Mesothelial cell of epicardium (in vitro differentiated cells): ENCODE measurements around the gene CENPP. TPM values are rescaled to one million over a fixed set of nuclear protein-coding genes. Genes with fewer than 3 reads are reported as not detected.

Source experiments
- DNase-seq, 2 experiments: peaks; one replicate each; pipeline ENCODE4 v3.0.0; 2021; ENCODE audit warnings: low spot score in 2 of 2; ENCODE audit not compliant: unreplicated experiment in 2 of 2
- H3K27ac Mint-ChIP-seq: 2 replicates; pipeline ENCODE4 v1.8.0; 2021; ENCODE audit warnings: mixed read lengths
- H3K27me3 Mint-ChIP-seq: 2 replicates; pipeline ENCODE4 v1.8.0; 2021; ENCODE audit warnings: low read depth, mixed read lengths
- H3K36me3 Mint-ChIP-seq: 2 replicates; pipeline ENCODE4 v1.8.0; 2021; ENCODE audit warnings: mixed read lengths
- H3K4me1 Mint-ChIP-seq: 2 replicates; pipeline ENCODE4 v1.8.0; 2021; ENCODE audit warnings: mixed read lengths
- H3K4me3 Mint-ChIP-seq: 2 replicates; pipeline ENCODE4 v1.8.0; 2021; ENCODE audit warnings: mild to moderate bottlenecking, moderate library complexity, mixed read lengths
- H3K9me3 Mint-ChIP-seq: 2 replicates; pipeline ENCODE4 v1.8.0; 2021; ENCODE audit warnings: mixed read lengths
- CTCF ChIP-seq: fragments of 200-600 bp; sonication (generic); IDR thresholded peaks from one replicate; pipeline ENCODE4 v1.5.0; 2021; ENCODE audit warnings: antibody characterized with exemption; ENCODE audit not compliant: unreplicated experiment
- total RNA-seq: library from RNA; stranded (reverse); gene quantifications from 3 replicates; pipeline ENCODE4 v1.2.1, GENCODE V29; 2021

The CENPP gene
- total RNA-seq, 1 donor from 2014 or later: 7.8 TPM

- Mint-ChIP-seq H3K36me3 (peaks cover 21% of the 10 kb centered on the region), H3K4me1 (peaks cover 8% of the 10 kb centered on the region), H3K27ac (no peak overlapping the region), H3K27me3 (no peaks in the 10 kb centered on the region), H3K4me3 (no peak overlapping the region), H3K9me3 (no peaks in the 10 kb centered on the region)
- no peak for TF ChIP-seq CTCF
- DNase-seq: no peak
These were observed 288.4 kb downstream of the CENPP start for GRCh38 chr9:92614123-92614510.

GRCh38 chr9:92614763-92615461, 289.2 kb downstream of the CENPP start:
- H3K9me3 Mint-ChIP-seq: no peaks in the 10 kb centered on the region
- H3K4me3 Mint-ChIP-seq: no peak overlapping the region
- TF ChIP-seq CTCF: no peak
- peaks cover 21% of the 10 kb centered on the region for H3K36me3 Mint-ChIP-seq
- peaks cover 8% of the 10 kb centered on the region for H3K4me1 Mint-ChIP-seq
- DNase-seq: no peak
- H3K27me3 Mint-ChIP-seq: no peaks in the 10 kb centered on the region
- H3K27ac Mint-ChIP-seq: no peak overlapping the region

- H3K4me3 Mint-ChIP-seq: no peak overlapping the region
- H3K27ac Mint-ChIP-seq: no peak overlapping the region
- H3K4me1 Mint-ChIP-seq: peaks cover 8% of the 10 kb centered on the region
- no peaks in the 10 kb centered on the region for H3K27me3 Mint-ChIP-seq
- no peak for DNase-seq
- H3K9me3 Mint-ChIP-seq: no peaks in the 10 kb centered on the region
- no peak for TF ChIP-seq CTCF
- H3K36me3 Mint-ChIP-seq: peaks cover 21% of the 10 kb centered on the region
These were observed 290.0 kb downstream of the CENPP start for GRCh38 chr9:92615790-92616189.

GRCh38 chr9:92616199-92616641, 290.5 kb downstream of the CENPP start:
- Mint-ChIP-seq H3K27me3 (no peaks in the 10 kb centered on the region), H3K9me3 (no peaks in the 10 kb centered on the region), H3K4me1 (peaks cover 6% of the 10 kb centered on the region), H3K4me3 (no peak overlapping the region), H3K27ac (no peak overlapping the region), H3K36me3 (peaks cover 21% of the 10 kb centered on the region)
- DNase-seq: no peak
- no peak for TF ChIP-seq CTCF

- DNase-seq: no peak
- H3K4me3 Mint-ChIP-seq: no peak overlapping the region
- peaks cover 6% of the 10 kb centered on the region for H3K4me1 Mint-ChIP-seq
- no peaks in the 10 kb centered on the region for H3K27me3 Mint-ChIP-seq
- no peak for TF ChIP-seq CTCF
- H3K9me3 Mint-ChIP-seq: no peaks in the 10 kb centered on the region
- H3K27ac Mint-ChIP-seq: peak overlapping the region; percentile 25
- peaks cover 21% of the 10 kb centered on the region for H3K36me3 Mint-ChIP-seq
These were observed 290.9 kb downstream of the CENPP start for GRCh38 chr9:92616655-92617111.
